Liver (tissue), 3 donors: ENCODE data around the gene SDC1.

Source experiments
- FOXA2 ChIP-seq: IDR thresholded peaks from 2 replicates; pipeline ENCODE4 v1.6.1; 2016; ENCODE audit warnings: antibody characterized with exemption
- JUND ChIP-seq, 2 donors: IDR thresholded peaks; 2 replicates each; pipeline ENCODE4 v1.6.1; 2016; ENCODE audit warnings: antibody characterized with exemption in 2 of 2
- NR2F2 ChIP-seq: IDR thresholded peaks from 2 replicates; pipeline ENCODE4 v1.6.1; 2016; ENCODE audit warnings: antibody characterized with exemption
- RAD21 ChIP-seq, 2 donors: IDR thresholded peaks; 2 replicates each; pipeline ENCODE4 v1.6.1; 2016; ENCODE audit warnings: antibody characterized with exemption in 2 of 2, mild to moderate bottlenecking in 2 of 2
- RXRA ChIP-seq, 2 donors: IDR thresholded peaks; 2 replicates each; pipeline ENCODE4 v1.6.1; 2017 to 2018; ENCODE audit warnings: antibody characterized with exemption in 2 of 2, mild to moderate bottlenecking in 1 of 2
- TF ChIP-seq, protein P1 (sequence below): IDR thresholded peaks from 2 replicates; pipeline ENCODE4 v1.6.1; 2016; ENCODE audit warnings: antibody characterized with exemption, mild to moderate bottlenecking
- TF ChIP-seq, protein P2 (sequence below): fragments of 150-350 bp; IDR thresholded peaks from 2 replicates; pipeline ENCODE4 v1.5.1; 2017; ENCODE audit warnings: improper control_type of control experiment, low read depth, low read length; ENCODE audit not compliant: missing input control
- TF ChIP-seq, protein P3 (sequence below): IDR thresholded peaks from 2 replicates; pipeline ENCODE4 v1.6.1; 2016; ENCODE audit warnings: antibody characterized with exemption
- TF ChIP-seq, protein P4 (sequence below): IDR thresholded peaks from 2 replicates; pipeline ENCODE4 v1.6.1; 2016; ENCODE audit warnings: antibody characterized with exemption
- TF ChIP-seq, protein P5 (sequence below): IDR thresholded peaks from 2 replicates; pipeline ENCODE4 v1.6.1; 2016; ENCODE audit warnings: antibody characterized with exemption
- donor health status: healthy.
- donor health status: healthy.

DNA sequence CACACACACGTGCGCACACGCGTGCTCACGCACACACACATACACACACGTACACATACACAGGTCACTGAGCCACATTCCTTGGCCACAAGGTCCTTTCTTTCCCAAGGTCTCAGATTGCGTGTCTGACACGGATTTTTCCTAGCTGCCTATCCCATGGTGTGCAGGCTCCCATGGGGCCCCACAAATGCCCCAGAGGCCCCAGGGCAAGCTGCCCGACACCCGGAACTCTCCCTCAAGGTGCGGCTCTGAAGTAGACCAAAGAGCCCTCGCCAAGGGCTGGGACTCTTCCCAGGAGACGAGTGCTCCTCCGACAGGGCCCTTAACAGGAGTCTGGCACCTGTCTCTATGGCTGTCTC lies 46.7 kb downstream of the SDC1 start:
- TF ChIP-seq, protein P1, sequence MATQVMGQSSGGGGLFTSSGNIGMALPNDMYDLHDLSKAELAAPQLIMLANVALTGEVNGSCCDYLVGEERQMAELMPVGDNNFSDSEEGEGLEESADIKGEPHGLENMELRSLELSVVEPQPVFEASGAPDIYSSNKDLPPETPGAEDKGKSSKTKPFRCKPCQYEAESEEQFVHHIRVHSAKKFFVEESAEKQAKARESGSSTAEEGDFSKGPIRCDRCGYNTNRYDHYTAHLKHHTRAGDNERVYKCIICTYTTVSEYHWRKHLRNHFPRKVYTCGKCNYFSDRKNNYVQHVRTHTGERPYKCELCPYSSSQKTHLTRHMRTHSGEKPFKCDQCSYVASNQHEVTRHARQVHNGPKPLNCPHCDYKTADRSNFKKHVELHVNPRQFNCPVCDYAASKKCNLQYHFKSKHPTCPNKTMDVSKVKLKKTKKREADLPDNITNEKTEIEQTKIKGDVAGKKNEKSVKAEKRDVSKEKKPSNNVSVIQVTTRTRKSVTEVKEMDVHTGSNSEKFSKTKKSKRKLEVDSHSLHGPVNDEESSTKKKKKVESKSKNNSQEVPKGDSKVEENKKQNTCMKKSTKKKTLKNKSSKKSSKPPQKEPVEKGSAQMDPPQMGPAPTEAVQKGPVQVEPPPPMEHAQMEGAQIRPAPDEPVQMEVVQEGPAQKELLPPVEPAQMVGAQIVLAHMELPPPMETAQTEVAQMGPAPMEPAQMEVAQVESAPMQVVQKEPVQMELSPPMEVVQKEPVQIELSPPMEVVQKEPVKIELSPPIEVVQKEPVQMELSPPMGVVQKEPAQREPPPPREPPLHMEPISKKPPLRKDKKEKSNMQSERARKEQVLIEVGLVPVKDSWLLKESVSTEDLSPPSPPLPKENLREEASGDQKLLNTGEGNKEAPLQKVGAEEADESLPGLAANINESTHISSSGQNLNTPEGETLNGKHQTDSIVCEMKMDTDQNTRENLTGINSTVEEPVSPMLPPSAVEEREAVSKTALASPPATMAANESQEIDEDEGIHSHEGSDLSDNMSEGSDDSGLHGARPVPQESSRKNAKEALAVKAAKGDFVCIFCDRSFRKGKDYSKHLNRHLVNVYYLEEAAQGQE = no peak
- TF ChIP-seq, protein P2, sequence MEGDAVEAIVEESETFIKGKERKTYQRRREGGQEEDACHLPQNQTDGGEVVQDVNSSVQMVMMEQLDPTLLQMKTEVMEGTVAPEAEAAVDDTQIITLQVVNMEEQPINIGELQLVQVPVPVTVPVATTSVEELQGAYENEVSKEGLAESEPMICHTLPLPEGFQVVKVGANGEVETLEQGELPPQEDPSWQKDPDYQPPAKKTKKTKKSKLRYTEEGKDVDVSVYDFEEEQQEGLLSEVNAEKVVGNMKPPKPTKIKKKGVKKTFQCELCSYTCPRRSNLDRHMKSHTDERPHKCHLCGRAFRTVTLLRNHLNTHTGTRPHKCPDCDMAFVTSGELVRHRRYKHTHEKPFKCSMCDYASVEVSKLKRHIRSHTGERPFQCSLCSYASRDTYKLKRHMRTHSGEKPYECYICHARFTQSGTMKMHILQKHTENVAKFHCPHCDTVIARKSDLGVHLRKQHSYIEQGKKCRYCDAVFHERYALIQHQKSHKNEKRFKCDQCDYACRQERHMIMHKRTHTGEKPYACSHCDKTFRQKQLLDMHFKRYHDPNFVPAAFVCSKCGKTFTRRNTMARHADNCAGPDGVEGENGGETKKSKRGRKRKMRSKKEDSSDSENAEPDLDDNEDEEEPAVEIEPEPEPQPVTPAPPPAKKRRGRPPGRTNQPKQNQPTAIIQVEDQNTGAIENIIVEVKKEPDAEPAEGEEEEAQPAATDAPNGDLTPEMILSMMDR = no peak
- no peak for TF ChIP-seq RXRA (IDR thresholded peaks at IDR 0.05)
- TF ChIP-seq NR2F2 = no peak
- TF ChIP-seq, protein P3, sequence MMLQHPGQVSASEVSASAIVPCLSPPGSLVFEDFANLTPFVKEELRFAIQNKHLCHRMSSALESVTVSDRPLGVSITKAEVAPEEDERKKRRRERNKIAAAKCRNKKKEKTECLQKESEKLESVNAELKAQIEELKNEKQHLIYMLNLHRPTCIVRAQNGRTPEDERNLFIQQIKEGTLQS = no peak
- no peak for TF ChIP-seq JUND (IDR thresholded peaks at IDR 0.05)
- TF ChIP-seq, protein P4, sequence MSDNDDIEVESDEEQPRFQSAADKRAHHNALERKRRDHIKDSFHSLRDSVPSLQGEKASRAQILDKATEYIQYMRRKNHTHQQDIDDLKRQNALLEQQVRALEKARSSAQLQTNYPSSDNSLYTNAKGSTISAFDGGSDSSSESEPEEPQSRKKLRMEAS = no peak
- TF ChIP-seq, protein P5, sequence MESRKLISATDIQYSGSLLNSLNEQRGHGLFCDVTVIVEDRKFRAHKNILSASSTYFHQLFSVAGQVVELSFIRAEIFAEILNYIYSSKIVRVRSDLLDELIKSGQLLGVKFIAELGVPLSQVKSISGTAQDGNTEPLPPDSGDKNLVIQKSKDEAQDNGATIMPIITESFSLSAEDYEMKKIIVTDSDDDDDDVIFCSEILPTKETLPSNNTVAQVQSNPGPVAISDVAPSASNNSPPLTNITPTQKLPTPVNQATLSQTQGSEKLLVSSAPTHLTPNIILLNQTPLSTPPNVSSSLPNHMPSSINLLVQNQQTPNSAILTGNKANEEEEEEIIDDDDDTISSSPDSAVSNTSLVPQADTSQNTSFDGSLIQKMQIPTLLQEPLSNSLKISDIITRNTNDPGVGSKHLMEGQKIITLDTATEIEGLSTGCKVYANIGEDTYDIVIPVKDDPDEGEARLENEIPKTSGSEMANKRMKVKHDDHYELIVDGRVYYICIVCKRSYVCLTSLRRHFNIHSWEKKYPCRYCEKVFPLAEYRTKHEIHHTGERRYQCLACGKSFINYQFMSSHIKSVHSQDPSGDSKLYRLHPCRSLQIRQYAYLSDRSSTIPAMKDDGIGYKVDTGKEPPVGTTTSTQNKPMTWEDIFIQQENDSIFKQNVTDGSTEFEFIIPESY = no peak
- no peak for TF ChIP-seq FOXA2
- TF ChIP-seq RAD21 (IDR thresholded peaks at IDR 0.05) = no peak
